SK-N-SH (cell line): ENCODE results near the gene MID1. TPM values are rescaled to one million over a fixed set of nuclear protein-coding genes. Genes with fewer than 3 reads are reported as not detected.

ENCODE experiments used
- CTCF ChIA-PET: fragments of 300-600, 350-600 bp; formaldehyde crosslinking; extraction: SDS; loops from one replicate; lab custom pipeline; 2021; lab: Yijun Ruan, JAX
- POLR2A ChIA-PET: fragments of 350-600 bp; sonication (Branson Sonifier 250); formaldehyde crosslinking; extraction: SDS; loops from one replicate; lab custom pipeline; 2020; ENCODE audit warnings: antibody characterized with exemption, inconsistent platforms; lab: Yijun Ruan, JAX
- DNase-seq: peaks from one replicate; pipeline ENCODE4 v3.0.0; 2012
- H2AFZ ChIP-seq: fragments of 200-600 bp; sonication (generic); 2 replicates; pipeline ENCODE4 v1.8.1; 2016; ENCODE audit warnings: antibody characterized with exemption, mild to moderate bottlenecking, low read depth
- H3F3A ChIP-seq: fragments of 200-600 bp; sonication (generic); replicated peaks from 2 replicates; pipeline ENCODE3; 2016; ENCODE audit warnings: antibody characterized with exemption, mild to moderate bottlenecking; ENCODE audit not compliant: insufficient read depth
- H3K27ac ChIP-seq, 2 experiments: fragments of 200-500 bp in 1 of 2; fragments of 200-600 bp in 1 of 2; sonication (Bioruptor generic) in 1 of 2; sonication (generic), shearing (Covaris generic) in 1 of 2; 2 replicates each; pipeline versions ENCODE4 v1.5.1 to v1.6.1; 2014 to 2016; ENCODE audit warnings: low read depth in 2 of 2, inconsistent platforms in 1 of 2, low read length in 1 of 2, mild to moderate bottlenecking in 1 of 2, mixed read lengths in 1 of 2
- H3K27me3 ChIP-seq: fragments of 200-600 bp; sonication (generic), shearing (Covaris generic); 2 replicates; pipeline ENCODE4 v1.6.1; 2016; ENCODE audit warnings: mixed run types; ENCODE audit not compliant: insufficient read depth
- H3K36me3 ChIP-seq, 2 experiments: fragments of 200-500 bp in 1 of 2; fragments of 200-600 bp in 1 of 2; sonication (Bioruptor generic) in 1 of 2; sonication (generic) in 1 of 2; replicated peaks in 1 of 2; 2 replicates each; pipeline versions ENCODE3 to v1.5.1; 2014 to 2016; ENCODE audit warnings: low read length in 1 of 2, mild to moderate bottlenecking in 1 of 2; ENCODE audit not compliant: insufficient read depth in 2 of 2, control insufficient read depth in 1 of 2
- H3K4me1 ChIP-seq, 2 experiments: fragments of 200-500 bp in 1 of 2; fragments of 200-600 bp in 1 of 2; sonication (Bioruptor generic) in 1 of 2; sonication (generic), shearing (Covaris generic) in 1 of 2; 2 replicates each; pipeline versions ENCODE4 v1.5.1 to v1.6.1; 2014 to 2016; ENCODE audit warnings: low read depth in 1 of 2, low read length in 1 of 2, mixed run types in 1 of 2; ENCODE audit not compliant: insufficient read depth in 2 of 2, control insufficient read depth in 1 of 2
- H3K4me2 ChIP-seq: fragments of 200-600 bp; sonication (generic), shearing (Covaris generic); 2 replicates; pipeline ENCODE4 v1.6.1; 2017; ENCODE audit warnings: mixed run types
- H3K4me3 ChIP-seq, 2 experiments: fragments of 200-500 bp in 1 of 2; fragments of 200-600 bp in 1 of 2; sonication (Bioruptor generic) in 1 of 2; sonication (generic), shearing (Covaris generic) in 1 of 2; 2 replicates each; pipeline versions ENCODE4 v1.5.1 to v1.8.1; 2014 to 2016; ENCODE audit warnings: low read depth in 2 of 2, inconsistent platforms in 1 of 2, low read length in 1 of 2, mild to moderate bottlenecking in 1 of 2, mixed read lengths in 1 of 2, moderate library complexity in 1 of 2
- H3K79me2 ChIP-seq: fragments of 200-600 bp; sonication (generic); 2 replicates; pipeline ENCODE4 v1.8.1; 2017; ENCODE audit warnings: mild to moderate bottlenecking; ENCODE audit not compliant: insufficient read depth
- H3K9ac ChIP-seq: fragments of 200-600 bp; sonication (generic); 2 replicates; pipeline ENCODE4 v1.6.1; 2017; ENCODE audit warnings: mixed run types
- H3K9me2 ChIP-seq: fragments of 200-600 bp; sonication (generic); 2 replicates; pipeline ENCODE4 v1.6.1; 2017; ENCODE audit warnings: mixed run types
- H3K9me3 ChIP-seq: fragments of 200-600 bp; sonication (generic); 2 replicates; pipeline ENCODE4 v1.6.1; 2017; ENCODE audit warnings: mixed run types, mild to moderate bottlenecking, moderate library complexity
- H4K20me1 ChIP-seq: fragments of 200-600 bp; sonication (generic); 2 replicates; pipeline ENCODE4 v1.6.1; 2017; ENCODE audit warnings: mild to moderate bottlenecking, mixed run types; ENCODE audit not compliant: insufficient read depth
- CHD2 ChIP-seq: fragments of 150-350 bp; IDR thresholded peaks from 2 replicates; pipeline ENCODE4 v1.6.1; 2018; ENCODE audit warnings: low read length; ENCODE audit not compliant: partially characterized antibody
- FOSL2 ChIP-seq: IDR thresholded peaks from 2 replicates; pipeline ENCODE4 v1.4.0; 2012; ENCODE audit warnings: low read depth, mild to moderate bottlenecking, moderate library complexity, borderline replicate concordance
- FOXJ3 ChIP-seq: sonication (generic); formaldehyde crosslinking; IDR thresholded peaks from 2 replicates; pipeline ENCODE4 v1.5.1; 2020; ENCODE audit warnings: mild to moderate bottlenecking, missing genetic modification reagents
- FOXM1 ChIP-seq: IDR thresholded peaks from 2 replicates; pipeline ENCODE4 v1.4.0; 2012; ENCODE audit warnings: low read depth, mild to moderate bottlenecking
- POLR2AphosphoS5 ChIP-seq: IDR thresholded peaks from 2 replicates; pipeline ENCODE4 v1.6.1; 2012; ENCODE audit warnings: low read depth, low read length
- RCOR1 ChIP-seq: fragments of 150-350 bp; IDR thresholded peaks from 2 replicates; pipeline ENCODE4 v1.6.1; 2017; ENCODE audit warnings: antibody characterized with exemption, low read length
- SMC3 ChIP-seq: IDR thresholded peaks from 2 replicates; pipeline ENCODE4 v1.6.1; 2012; ENCODE audit warnings: low read depth, low read length, improper control_type of control experiment
- TCF12 ChIP-seq: IDR thresholded peaks from 2 replicates; pipeline ENCODE4 v1.4.0; 2012
- USF1 ChIP-seq: IDR thresholded peaks from 2 replicates; pipeline ENCODE4 v1.4.0; 2012; ENCODE audit warnings: low read depth, borderline replicate concordance
- USF2 ChIP-seq: fragments of 150-350 bp; IDR thresholded peaks from 2 replicates; pipeline ENCODE4 v1.6.1; 2017; ENCODE audit warnings: antibody characterized with exemption, low read length, low read depth, borderline replicate concordance
- WGBS: methylation state at CpG from one replicate; pipeline ENCODE4 v1.1.6; 2017; ENCODE audit warnings: low lambda C conversion rate; 5-methylcytosine and 5-hydroxymethylcytosine counted together
- polyA plus RNA-seq, 3 experiments: library from polyadenylated mRNA; depleted of rRNA; stranded (reverse); fragments of >200 nt; gene quantifications; 2 replicates each; pipeline ENCODE4 v1.2.3, GENCODE V29; 2012

The MID1 gene
- polyA plus RNA-seq, 1 of the 3 experiments (the other 2 are of a cell fraction): 10.4 TPM

- Histone ChIP-seq H3K79me2 (no peaks in the 10 kb centered on the region), H3K4me2 (0 out of 2 replicates have a peak overlapping the region, but pooled peaks have one; percentile 27), H3K27ac (peak overlapping the region; percentile 23 to 51; a peak in 2 of 4 replicates), H3F3A (no peaks in the 10 kb centered on the region), H3K36me3 (no peaks in the 10 kb centered on the region), H3K4me3 (no peak overlapping the region), H4K20me1 (no peaks in the 10 kb centered on the region), H3K9me2 (no peaks in the 10 kb centered on the region), H3K4me1 (peaks cover 2 to 8% of the 10 kb centered on the region in 2 experiments; a peak in 3 of 4 replicates), H3K9me3 (no peaks in the 10 kb centered on the region), H3K9ac (no peak overlapping the region), H2AFZ (peak overlapping the region; percentile 47; the same call in 1 of the 2 replicates), H3K27me3 (no peaks in the 10 kb centered on the region; the same call in 1 of the 2 replicates)
- WGBS: 41% methylated on average over 9 of the region's 9 CpGs
- CTCF ChIA-PET: interaction anchor here (1.6 kb wide), 1 partner anchor 201 kb away, joined by 4 read pairs; no protein-coding TSS in a partner anchor
- no peak for DNase-seq
- TF ChIP-seq TCF12 (0 out of 2 replicates have a peak, but pooled peaks have one; percentile 2), SMC3 (no peak)
- POLR2A ChIA-PET: no interaction called here
These were observed 206.1 kb downstream of the MID1 start for GRCh38 chrX:10414156-10414824.

GRCh38 chrX:10404436-10404835 is 215.9 kb downstream of the MID1 start:
- CTCF ChIA-PET: no interaction called here
- POLR2A ChIA-PET: no interaction called here
- no peak overlapping the region for H3K27ac ChIP-seq

More at GRCh38 chrX:10404436-10404835, 215.9 kb downstream of the MID1 start:
- Histone ChIP-seq H3K4me3 (no peak overlapping the region), H3K9ac (no peak overlapping the region), H3K9me3 (no peaks in the 10 kb centered on the region), H3K4me1 (no peaks in the 10 kb centered on the region), H3F3A (no peaks in the 10 kb centered on the region), H3K36me3 (no peaks in the 10 kb centered on the region), H4K20me1 (no peaks in the 10 kb centered on the region), H3K9me2 (no peaks in the 10 kb centered on the region)
- DNase-seq: no peak
- TF ChIP-seq FOXM1: no peak
- no peak for TF ChIP-seq FOSL2
- no peak for TF ChIP-seq FOXJ3
- no peak for TF ChIP-seq USF2
- no peak for TF ChIP-seq POLR2AphosphoS5
- TF ChIP-seq RCOR1: no peak
- TF ChIP-seq CHD2: no peak
- TF ChIP-seq USF1: no peak
- no peak for TF ChIP-seq SMC3
- TF ChIP-seq, all 33 proteins: peak for 0
- no peaks in the 10 kb centered on the region for H3K79me2 ChIP-seq
- no peak overlapping the region for H2AFZ ChIP-seq
- no peaks in the 10 kb centered on the region for H3K27me3 ChIP-seq
- H3K4me2 ChIP-seq: no peak overlapping the region
